ENCODE results near the gene AIP. TPM values are rescaled to one million over a fixed set of nuclear protein-coding genes. Genes with fewer than 3 reads are reported as not detected.

AIP gene
- total and polyA plus RNA-seq, 2 donors (not counting 1 experiment from before 2014, with no cell fraction given) = 53.7 to 117 TPM

DNA sequence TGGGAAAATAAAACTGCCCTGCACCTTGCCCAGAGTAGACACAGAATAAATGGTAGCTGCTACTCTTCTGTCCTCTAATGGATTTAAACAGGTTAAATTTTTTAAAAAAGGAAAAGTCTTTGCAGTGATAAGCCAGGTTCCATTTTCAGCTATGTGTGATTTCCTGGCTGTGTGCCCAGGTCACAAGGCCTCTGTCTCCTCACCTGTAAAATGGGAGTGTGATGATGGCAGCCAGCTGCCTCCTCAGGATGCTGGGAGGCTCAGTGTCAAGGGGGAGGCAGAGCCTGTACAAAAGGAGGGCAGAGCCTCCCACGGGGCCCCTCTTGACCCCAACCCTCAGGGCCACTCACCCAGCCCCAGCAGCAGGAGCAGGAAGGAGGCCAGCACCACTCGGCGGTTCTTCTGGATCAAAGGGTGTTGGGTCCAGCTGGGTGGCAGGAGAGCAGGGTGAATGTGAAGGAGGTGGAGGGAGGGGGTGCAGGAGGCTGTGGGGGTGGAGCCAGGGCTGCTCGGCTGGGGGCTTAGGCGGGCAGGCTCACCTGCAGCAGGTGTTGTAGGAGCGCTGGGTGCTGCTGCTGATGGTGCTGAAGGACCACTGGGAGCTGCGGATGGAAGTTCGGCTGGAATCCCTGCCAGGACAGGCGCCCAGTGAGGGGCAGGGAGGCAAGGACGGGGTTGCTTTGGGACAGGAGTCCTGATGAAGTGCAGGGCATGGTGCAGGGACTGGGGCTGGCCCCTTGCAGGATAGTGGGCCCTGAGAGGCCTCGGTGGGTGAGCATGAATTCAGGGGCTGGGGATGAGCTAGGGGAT, 15.7 kb upstream of the AIP start:
- TF ChIP-seq EZH2 (IDR thresholded peaks at IDR 0.05; ENCODE audit: low read length, missing control alignments) = no peak
- TF ChIP-seq, protein P1, sequence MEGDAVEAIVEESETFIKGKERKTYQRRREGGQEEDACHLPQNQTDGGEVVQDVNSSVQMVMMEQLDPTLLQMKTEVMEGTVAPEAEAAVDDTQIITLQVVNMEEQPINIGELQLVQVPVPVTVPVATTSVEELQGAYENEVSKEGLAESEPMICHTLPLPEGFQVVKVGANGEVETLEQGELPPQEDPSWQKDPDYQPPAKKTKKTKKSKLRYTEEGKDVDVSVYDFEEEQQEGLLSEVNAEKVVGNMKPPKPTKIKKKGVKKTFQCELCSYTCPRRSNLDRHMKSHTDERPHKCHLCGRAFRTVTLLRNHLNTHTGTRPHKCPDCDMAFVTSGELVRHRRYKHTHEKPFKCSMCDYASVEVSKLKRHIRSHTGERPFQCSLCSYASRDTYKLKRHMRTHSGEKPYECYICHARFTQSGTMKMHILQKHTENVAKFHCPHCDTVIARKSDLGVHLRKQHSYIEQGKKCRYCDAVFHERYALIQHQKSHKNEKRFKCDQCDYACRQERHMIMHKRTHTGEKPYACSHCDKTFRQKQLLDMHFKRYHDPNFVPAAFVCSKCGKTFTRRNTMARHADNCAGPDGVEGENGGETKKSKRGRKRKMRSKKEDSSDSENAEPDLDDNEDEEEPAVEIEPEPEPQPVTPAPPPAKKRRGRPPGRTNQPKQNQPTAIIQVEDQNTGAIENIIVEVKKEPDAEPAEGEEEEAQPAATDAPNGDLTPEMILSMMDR (conservative IDR thresholded peaks at IDR 0.05 in 1 of 2, IDR thresholded peaks at IDR 0.05 in 1 of 2; ENCODE audit: low read depth in 1 of 2, low read length in 2 of 2) = no peak
- Histone ChIP-seq H3K9ac (ENCODE audit: insufficient read depth, low read length) (no peak overlapping the region), H3K27me3 (ENCODE audit: control insufficient read depth, insufficient read depth, low read length) (no peaks in the 10 kb centered on the region), H3K36me3 (ENCODE audit: control insufficient read depth, insufficient read depth, low read length) (no peaks in the 10 kb centered on the region), H3K4me2 (ENCODE audit: extremely low read depth, insufficient read depth, low read length) (no peak overlapping the region), H3K9me3 (ENCODE audit: control insufficient read depth, insufficient read depth, low read depth, low read length) (no peaks in the 10 kb centered on the region), H3K27ac (ENCODE audit: insufficient read depth, low read length) (no peak overlapping the region), H3K79me2 (ENCODE audit: control insufficient read depth, insufficient read depth, low read length) (no peaks in the 10 kb centered on the region), H3K4me1 (ENCODE audit: control insufficient read depth, extremely low read depth, insufficient read depth, low read length) (peaks cover 6% of the 10 kb centered on the region), H3K4me3 (replicated peaks in 1 of 4; ENCODE audit: control extremely low read depth in 1 of 4, insufficient read depth in 1 of 4, low read depth in 3 of 4, low read length in 4 of 4) (no peak overlapping the region), H4K20me1 (ENCODE audit: control insufficient read depth, extremely low read depth, insufficient read depth, low read length) (no peaks in the 10 kb centered on the region), H2AFZ (ENCODE audit: low read length) (no peak overlapping the region)
- DNase-seq (ENCODE audit: low read depth in 2 of 2) = no peak

DNA sequence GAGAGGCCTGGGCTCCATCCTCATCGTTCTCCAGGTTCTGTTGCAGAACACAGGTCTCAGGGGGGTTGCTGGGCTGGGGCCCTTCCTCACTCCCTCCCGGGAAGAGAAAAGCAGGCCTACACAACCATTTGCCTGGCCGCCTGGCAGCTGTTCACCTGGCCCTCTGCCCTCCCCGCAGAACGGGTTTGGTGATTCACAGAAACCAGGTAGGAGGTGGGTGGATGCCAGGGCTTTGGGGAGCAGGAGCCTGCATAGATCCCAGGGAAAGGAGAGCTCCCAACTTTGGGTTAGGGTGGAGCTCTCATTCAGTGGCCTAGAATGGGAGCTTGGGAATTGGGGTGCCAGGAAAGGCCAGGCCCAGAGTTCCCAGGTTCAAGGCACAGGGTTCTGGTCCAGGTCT, 14.8 kb upstream of the AIP start:
- H3K4me2 ChIP-seq (ENCODE audit: extremely low read depth, insufficient read depth, low read length) = peak overlapping the region; percentile 75
- H3K36me3 ChIP-seq (ENCODE audit: control insufficient read depth, insufficient read depth, low read length) = no peaks in the 10 kb centered on the region

DNA sequence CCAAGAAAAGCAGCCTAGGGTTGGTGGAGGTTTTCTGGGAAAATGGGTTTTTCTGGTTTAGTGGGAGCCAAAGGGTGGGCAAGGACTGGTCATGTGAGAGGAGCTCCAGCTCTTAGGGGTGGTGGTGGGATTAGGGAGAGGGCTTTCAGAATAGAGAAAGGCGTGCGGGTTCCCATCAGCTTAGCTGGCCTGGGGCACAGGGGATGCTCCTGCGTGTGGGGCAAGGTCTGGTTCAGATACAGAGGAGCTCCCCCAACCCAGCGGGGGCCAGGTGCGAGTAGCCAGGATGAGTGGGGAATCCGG, 14.4 kb upstream of the AIP start:
- TF ChIP-seq EZH2 (IDR thresholded peaks at IDR 0.05; ENCODE audit: low read length, missing control alignments) = no peak
- TF ChIP-seq, protein P1 (conservative IDR thresholded peaks at IDR 0.05 in 1 of 2, IDR thresholded peaks at IDR 0.05 in 1 of 2; ENCODE audit: low read depth in 1 of 2, low read length in 2 of 2) = no peak
- no peak overlapping the region for H2AFZ ChIP-seq (ENCODE audit: low read length)
- H3K79me2 ChIP-seq (ENCODE audit: control insufficient read depth, insufficient read depth, low read length) = no peaks in the 10 kb centered on the region
- H3K9me3 ChIP-seq (ENCODE audit: control insufficient read depth, insufficient read depth, low read depth, low read length) = no peaks in the 10 kb centered on the region
- no peaks in the 10 kb centered on the region for H3K27me3 ChIP-seq (ENCODE audit: control insufficient read depth, insufficient read depth, low read length)
- H3K9ac ChIP-seq (ENCODE audit: insufficient read depth, low read length) = peak overlapping the region; percentile 79
- no peaks in the 10 kb centered on the region for H3K36me3 ChIP-seq (ENCODE audit: control insufficient read depth, insufficient read depth, low read length)
- H3K4me3 ChIP-seq (replicated peaks in 1 of 4; ENCODE audit: control extremely low read depth in 1 of 4, insufficient read depth in 1 of 4, low read depth in 3 of 4, low read length in 4 of 4) = peak overlapping the region; percentile 58 to 91 (median 78)
- peak overlapping the region; percentile 73 for H3K27ac ChIP-seq (ENCODE audit: insufficient read depth, low read length)
- H4K20me1 ChIP-seq (ENCODE audit: control insufficient read depth, extremely low read depth, insufficient read depth, low read length) = no peaks in the 10 kb centered on the region
- no peak for DNase-seq (ENCODE audit: low read depth in 2 of 2)
- H3K4me1 ChIP-seq (ENCODE audit: control insufficient read depth, extremely low read depth, insufficient read depth, low read length) = peaks cover 6% of the 10 kb centered on the region
- peak overlapping the region; percentile 75 for H3K4me2 ChIP-seq (ENCODE audit: extremely low read depth, insufficient read depth, low read length)

More for the DNA sequence above, 14.8 kb upstream of the AIP start:
- no peak overlapping the region for H3K27ac ChIP-seq (ENCODE audit: insufficient read depth, low read length)
- H3K9ac ChIP-seq (ENCODE audit: insufficient read depth, low read length) = peak overlapping the region; percentile 79
- TF ChIP-seq, protein P1 (conservative IDR thresholded peaks at IDR 0.05 in 1 of 2, IDR thresholded peaks at IDR 0.05 in 1 of 2; ENCODE audit: low read depth in 1 of 2, low read length in 2 of 2) = no peak
- no peak for TF ChIP-seq EZH2 (IDR thresholded peaks at IDR 0.05; ENCODE audit: low read length, missing control alignments)
- H3K27me3 ChIP-seq (ENCODE audit: control insufficient read depth, insufficient read depth, low read length) = no peaks in the 10 kb centered on the region
- peak overlapping the region; percentile 58 to 91 (median 78) for H3K4me3 ChIP-seq (replicated peaks in 1 of 4; ENCODE audit: control extremely low read depth in 1 of 4, insufficient read depth in 1 of 4, low read depth in 3 of 4, low read length in 4 of 4)
- H2AFZ ChIP-seq (ENCODE audit: low read length) = no peak overlapping the region
- H3K9me3 ChIP-seq (ENCODE audit: control insufficient read depth, insufficient read depth, low read depth, low read length) = no peaks in the 10 kb centered on the region
- H3K4me1 ChIP-seq (ENCODE audit: control insufficient read depth, extremely low read depth, insufficient read depth, low read length) = peaks cover 6% of the 10 kb centered on the region
- H3K79me2 ChIP-seq (ENCODE audit: control insufficient read depth, insufficient read depth, low read length) = no peaks in the 10 kb centered on the region
- no peaks in the 10 kb centered on the region for H4K20me1 ChIP-seq (ENCODE audit: control insufficient read depth, extremely low read depth, insufficient read depth, low read length)
- peak in 1 of 2 donors; percentile 44 for DNase-seq (ENCODE audit: low read depth in 2 of 2)

Data from fibroblast of lung (primary cell).